ENCODE measurements around the gene CSK.

GRCh38 chr15:74851960-74852359 is 70.1 kb downstream of the CSK start:
- TF ChIP-seq REST (IDR thresholded peaks at IDR 0.05; ENCODE audit: unreplicated experiment) = no peak
- no peak for TF ChIP-seq CTCF (conservative IDR thresholded peaks at IDR 0.05; ENCODE audit: low read depth in 2 of 2)
- no peak for TF ChIP-seq EZH2phosphoT487 (IDR thresholded peaks at IDR 0.05; ENCODE audit: unreplicated experiment)
- no peak for TF ChIP-seq EZH2 (IDR thresholded peaks at IDR 0.05; ENCODE audit: low read depth, unreplicated experiment)
- no peak for TF ChIP-seq JUNB (IDR thresholded peaks at IDR 0.05; ENCODE audit: unreplicated experiment)
- TF ChIP-seq POLR2AphosphoS5 (IDR thresholded peaks at IDR 0.05; ENCODE audit: low read depth) = no peak
- no peak for TF ChIP-seq ZNF114 (CRISPR knock-in tag; IDR thresholded peaks at IDR 0.05)
- TF ChIP-seq CREB1 (CRISPR knock-in tag; IDR thresholded peaks at IDR 0.05; ENCODE audit: low read depth) = no peak
- no peak for TF ChIP-seq ZNF331 (CRISPR knock-in tag; IDR thresholded peaks at IDR 0.05; ENCODE audit: low read depth)
- no peak for TF ChIP-seq ZNF462 (CRISPR knock-in tag; IDR thresholded peaks at IDR 0.05)
- no peak for TF ChIP-seq NANOG (IDR thresholded peaks at IDR 0.05; ENCODE audit: borderline replicate concordance)

All from GM23338 (cell line).